KMS-11 (cell line): Measurements from ENCODE around the gene EEFSEC.

ENCODE experiments used
- H2AFZ ChIP-seq: fragments of 200-600 bp; sonication (generic); 2 replicates; pipeline ENCODE4 v1.6.1; 2016; ENCODE audit warnings: antibody characterized with exemption, mixed run types, low read depth
- H3K27ac ChIP-seq: fragments of 200-600 bp; sonication (generic); 2 replicates; pipeline ENCODE4 v1.6.1; 2016; ENCODE audit warnings: mild to moderate bottlenecking, mixed run types
- H3K27me3 ChIP-seq: fragments of 200-600 bp; sonication (generic); 2 replicates; pipeline ENCODE4 v1.6.1; 2017; ENCODE audit warnings: mild to moderate bottlenecking, low read depth, mixed run types, moderate library complexity; ENCODE audit not compliant: insufficient read depth
- H3K36me3 ChIP-seq: fragments of 200-600 bp; sonication (generic); 2 replicates; pipeline ENCODE4 v1.6.1; 2017; ENCODE audit warnings: mild to moderate bottlenecking, mixed run types; ENCODE audit not compliant: insufficient read depth
- H3K4me1 ChIP-seq: fragments of 200-600 bp; sonication (generic); 2 replicates; pipeline ENCODE4 v1.6.1; 2016; ENCODE audit warnings: mild to moderate bottlenecking, low read depth, mixed run types; ENCODE audit not compliant: poor library complexity, severe bottlenecking
- H3K4me2 ChIP-seq: fragments of 200-600 bp; sonication (generic); 2 replicates; pipeline ENCODE4 v1.7.0; 2016; ENCODE audit warnings: mild to moderate bottlenecking, mixed run types
- H3K4me3 ChIP-seq: fragments of 200-600 bp; sonication (generic); IDR thresholded peaks from 2 replicates; pipeline ENCODE4 v1.6.1; 2017; ENCODE audit warnings: low read depth, low read length, mixed read lengths; ENCODE audit not compliant: insufficient read depth
- H3K79me2 ChIP-seq: fragments of 200-600 bp; sonication (generic); 2 replicates; pipeline ENCODE4 v1.6.1; 2016; ENCODE audit warnings: low read depth, mixed run types; ENCODE audit not compliant: insufficient read depth
- H3K9ac ChIP-seq: fragments of 200-600 bp; sonication (generic); 2 replicates; pipeline ENCODE4 v1.6.1; 2016; ENCODE audit warnings: mild to moderate bottlenecking, mixed run types
- H4K20me1 ChIP-seq: fragments of 200-600 bp; sonication (generic); 2 replicates; pipeline ENCODE4 v1.6.1; 2016; ENCODE audit warnings: mild to moderate bottlenecking, mixed run types; ENCODE audit not compliant: insufficient read depth
- CTCF ChIP-seq: fragments of 200-600 bp; sonication (generic); conservative IDR thresholded peaks from 2 replicates; pipeline ENCODE4 v1.6.1; 2017; ENCODE audit warnings: low read depth, mild to moderate bottlenecking, antibody characterized with exemption, low read length, moderate library complexity, mixed read lengths

Gene EEFSEC

GRCh38 chr3:128241741-128242140 is 88.5 kb downstream of the EEFSEC start:
- Histone ChIP-seq H3K4me1 (no peaks in the 10 kb centered on the region), H3K27ac (no peak overlapping the region), H4K20me1 (no peaks in the 10 kb centered on the region), H3K79me2 (no peaks in the 10 kb centered on the region), H3K4me2 (no peak overlapping the region), H3K9ac (no peak overlapping the region), H3K4me3 (no peak overlapping the region), H3K27me3 (no peaks in the 10 kb centered on the region), H2AFZ (no peak overlapping the region), H3K36me3 (no peaks in the 10 kb centered on the region)
- TF ChIP-seq CTCF = no peak

- Histone ChIP-seq H4K20me1 (no peaks in the 10 kb centered on the region), H3K4me2 (no peak overlapping the region), H2AFZ (no peak overlapping the region), H3K27ac (no peak overlapping the region), H3K9ac (no peak overlapping the region), H3K79me2 (no peaks in the 10 kb centered on the region), H3K4me3 (no peak overlapping the region), H3K4me1 (no peaks in the 10 kb centered on the region), H3K36me3 (no peaks in the 10 kb centered on the region), H3K27me3 (no peaks in the 10 kb centered on the region)
- TF ChIP-seq CTCF = no peak
These were observed 89.7 kb downstream of the EEFSEC start for GRCh38 chr3:128242818-128243601.

- H3K27me3 ChIP-seq = no peaks in the 10 kb centered on the region
- TF ChIP-seq CTCF = no peak
- no peak overlapping the region for H3K9ac ChIP-seq
- no peak overlapping the region for H3K27ac ChIP-seq
- no peaks in the 10 kb centered on the region for H3K4me1 ChIP-seq
- H3K4me2 ChIP-seq = no peak overlapping the region
- H4K20me1 ChIP-seq = no peaks in the 10 kb centered on the region
- H2AFZ ChIP-seq = no peak overlapping the region
- H3K79me2 ChIP-seq = no peaks in the 10 kb centered on the region
- no peak overlapping the region for H3K4me3 ChIP-seq
- H3K36me3 ChIP-seq = no peaks in the 10 kb centered on the region
These were observed 90.6 kb downstream of the EEFSEC start for GRCh38 chr3:128243602-128244504.

GRCh38 chr3:128245460-128245859 is 92.2 kb downstream of the EEFSEC start:
- Histone ChIP-seq H3K36me3 (no peaks in the 10 kb centered on the region), H3K27ac (no peak overlapping the region)
- no peak for TF ChIP-seq CTCF

More at GRCh38 chr3:128245460-128245859, 92.2 kb downstream of the EEFSEC start:
- Histone ChIP-seq H3K4me1 (no peaks in the 10 kb centered on the region), H3K9ac (no peak overlapping the region), H3K27me3 (no peaks in the 10 kb centered on the region), H3K4me3 (no peak overlapping the region), H2AFZ (no peak overlapping the region), H4K20me1 (no peaks in the 10 kb centered on the region), H3K79me2 (no peaks in the 10 kb centered on the region), H3K4me2 (no peak overlapping the region)
